ENCODE results near the gene EFHC1.

- TF ChIP-seq CTCF (IDR thresholded peaks at IDR 0.05; ENCODE audit: insufficient read depth, low read length, poor library complexity, severe bottlenecking) (no peak), EZH2phosphoT487 (conservative IDR thresholded peaks at IDR 0.05; ENCODE audit: low read length) (no peak)
Measured at GRCh38 chr6:52546678-52547077, 126.5 kb downstream of the EFHC1 start.
